ENCODE data around the gene LRRC8C.
"Not testable (repeated sequence)": the region's sequence is repeated elsewhere in the genome, so short reads cannot be mapped to it uniquely, and the experiment has no call there.

Gene LRRC8C

DNA sequence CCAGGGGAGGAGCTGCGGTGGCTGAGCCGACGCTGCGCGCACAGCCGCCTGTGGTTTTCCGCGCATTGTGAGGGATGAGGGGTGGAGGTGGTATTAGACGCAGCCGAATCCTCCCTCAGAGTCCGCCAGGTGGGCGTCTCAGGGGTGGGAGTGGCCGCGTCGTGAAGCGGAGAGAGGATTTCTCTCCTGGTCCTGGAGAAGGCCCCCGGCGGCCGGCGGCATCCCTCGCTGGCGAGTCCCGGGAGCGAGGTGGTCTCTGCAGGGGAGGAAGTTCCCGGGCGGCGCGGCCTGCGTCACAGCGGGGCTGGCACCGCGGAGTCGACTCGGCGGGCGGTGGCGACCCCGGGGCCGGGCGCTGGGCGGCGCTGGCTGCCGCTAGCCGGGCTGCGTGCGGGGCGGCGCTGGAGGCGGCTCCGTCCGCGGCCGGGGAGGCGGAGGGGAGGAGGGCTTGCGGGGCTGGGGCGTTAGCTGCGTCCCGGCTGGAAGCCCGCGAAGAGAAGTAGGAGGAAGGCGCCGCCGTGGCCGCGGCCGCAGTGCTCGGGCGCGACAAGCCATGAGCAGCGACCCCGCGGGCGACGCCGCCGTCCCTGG, at the start of gene LRRC8C:
LRRC8C (plus strand) TSS at position 464 of the 591 bp plus-strand sequence. CDS start 53,354 bp downstream, outside the sequence.
- DNase-seq = peak; percentile 70

DNA sequence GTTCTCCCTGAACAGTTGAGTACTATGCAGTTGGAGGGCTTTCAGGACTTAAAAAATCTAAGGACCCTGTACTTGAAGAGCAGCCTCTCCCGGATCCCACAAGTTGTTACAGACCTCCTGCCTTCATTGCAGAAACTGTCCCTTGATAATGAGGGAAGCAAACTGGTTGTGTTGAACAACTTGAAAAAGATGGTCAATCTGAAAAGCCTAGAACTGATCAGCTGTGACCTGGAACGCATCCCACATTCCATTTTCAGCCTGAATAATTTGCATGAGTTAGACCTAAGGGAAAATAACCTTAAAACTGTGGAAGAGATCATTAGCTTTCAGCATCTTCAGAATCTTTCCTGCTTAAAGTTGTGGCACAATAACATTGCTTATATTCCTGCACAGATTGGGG, 48.7 kb upstream of the LRRC8C start:
- no peak for DNase-seq

DNA sequence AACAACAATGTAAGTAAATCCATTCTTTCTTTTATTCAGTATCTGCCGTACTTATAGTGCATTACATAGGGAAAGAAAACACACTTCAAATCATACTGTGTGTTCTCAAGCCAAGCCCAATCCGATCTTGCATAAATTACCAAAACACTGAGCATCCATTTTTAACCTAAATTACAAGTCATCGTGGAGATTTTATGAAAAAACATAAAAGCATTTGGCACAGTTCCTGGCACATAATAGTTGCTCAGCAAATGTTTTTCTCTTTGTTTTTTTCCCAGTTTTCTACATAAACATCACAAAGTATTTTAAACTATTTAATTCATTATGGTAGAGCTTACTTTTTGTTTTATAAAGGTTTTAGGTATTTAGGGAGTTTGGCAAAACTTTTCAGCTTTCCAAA, 48.1 kb upstream of the LRRC8C start:
- DNase-seq = no peak

DNA sequence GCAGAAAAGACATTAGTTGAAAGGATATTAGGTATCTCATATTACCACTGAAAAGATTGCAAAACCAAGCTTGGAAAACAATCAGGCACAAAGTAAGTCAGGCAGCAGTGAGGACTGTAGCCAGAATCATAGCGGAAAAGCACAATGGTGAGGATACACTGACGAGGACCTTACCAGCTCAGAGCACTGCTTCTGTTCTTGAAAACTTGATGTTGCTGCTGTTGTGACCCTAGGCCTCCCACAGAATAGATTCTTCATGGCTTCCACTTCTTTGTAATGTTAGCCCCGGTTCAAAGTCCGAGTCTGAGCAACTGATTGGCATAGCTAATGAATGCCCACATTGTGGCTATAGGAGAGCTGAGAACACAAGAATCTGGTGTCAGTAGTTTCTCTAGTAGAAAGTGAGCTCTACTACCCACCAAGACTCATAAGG, 45.2 kb upstream of the LRRC8C start:
- DNase-seq = no peak

DNA sequence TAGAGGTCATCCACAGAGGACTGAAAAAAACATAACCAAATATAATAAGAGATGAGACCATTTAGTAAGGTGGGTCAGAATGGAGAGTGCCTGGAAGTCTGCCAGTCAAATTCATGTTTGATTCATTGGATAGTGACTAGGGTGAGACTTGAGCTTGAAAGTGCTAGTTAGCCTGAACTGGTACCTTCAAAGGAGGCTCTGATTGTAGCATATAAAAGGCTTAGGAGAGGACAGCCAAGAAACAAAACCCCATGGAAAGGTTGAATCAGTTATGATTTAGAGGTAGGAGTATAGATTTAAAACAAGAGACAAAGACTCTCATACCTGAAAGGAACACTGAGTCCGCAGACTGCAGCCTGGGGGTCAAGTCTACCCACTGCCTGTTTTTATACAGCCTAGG, 44.4 kb upstream of the LRRC8C start:
- DNase-seq = no peak

DNA sequence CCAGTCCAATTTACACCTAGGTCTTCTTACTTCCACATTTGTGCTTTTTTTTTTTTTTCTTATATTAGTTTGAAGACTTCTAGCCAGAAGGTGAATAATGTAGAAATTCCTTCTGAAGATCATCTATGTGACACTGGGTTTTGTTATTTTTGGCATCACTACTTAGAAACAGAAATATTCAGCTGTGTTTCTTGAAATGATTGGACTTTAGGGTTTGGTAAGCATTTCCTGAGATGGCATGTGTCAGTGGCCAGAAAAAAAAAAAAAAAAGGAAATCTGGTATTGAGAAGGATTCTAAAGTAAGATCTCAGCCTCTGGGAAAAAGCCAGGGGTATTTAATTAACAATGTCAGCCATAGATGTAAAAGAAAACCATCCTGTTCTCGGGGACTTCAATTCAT, 43.4 kb upstream of the LRRC8C start:
- no peak for DNase-seq

DNA sequence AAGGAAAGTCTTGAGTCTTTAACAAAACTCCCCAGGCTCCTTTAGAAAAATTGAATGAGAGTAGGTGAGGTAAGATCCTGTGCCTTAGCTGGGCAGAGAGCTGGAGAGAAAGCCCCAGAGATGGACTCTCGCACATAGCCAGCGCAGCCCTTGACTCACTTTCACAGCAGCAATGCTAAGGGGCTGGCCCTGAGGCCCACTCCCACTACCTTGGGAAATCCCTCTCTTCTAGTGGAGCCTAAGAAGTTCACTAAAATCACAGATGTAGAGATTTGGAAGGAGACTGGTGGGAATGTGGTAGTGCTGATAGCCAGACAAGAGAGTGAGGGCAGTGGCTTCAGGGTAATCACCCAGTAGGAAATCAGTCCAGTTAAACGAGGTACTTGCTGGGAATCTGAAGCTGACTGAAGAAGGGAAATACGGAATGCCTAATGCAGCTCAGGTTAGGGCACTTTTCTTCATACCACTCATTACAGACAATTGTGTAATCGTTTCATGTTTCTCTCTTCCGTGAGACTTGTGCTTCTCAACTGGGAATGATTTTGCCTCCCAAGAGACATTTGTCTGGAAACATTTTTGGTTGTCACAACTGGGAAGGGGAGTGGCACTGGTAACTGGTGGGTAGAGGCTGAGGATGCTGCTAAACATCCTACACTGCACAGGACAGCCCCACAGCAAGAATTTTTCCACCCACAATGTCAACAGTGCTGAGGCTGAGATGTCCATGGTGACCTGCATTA, 42.4 kb upstream of the LRRC8C start:
- no peak for DNase-seq

DNA sequence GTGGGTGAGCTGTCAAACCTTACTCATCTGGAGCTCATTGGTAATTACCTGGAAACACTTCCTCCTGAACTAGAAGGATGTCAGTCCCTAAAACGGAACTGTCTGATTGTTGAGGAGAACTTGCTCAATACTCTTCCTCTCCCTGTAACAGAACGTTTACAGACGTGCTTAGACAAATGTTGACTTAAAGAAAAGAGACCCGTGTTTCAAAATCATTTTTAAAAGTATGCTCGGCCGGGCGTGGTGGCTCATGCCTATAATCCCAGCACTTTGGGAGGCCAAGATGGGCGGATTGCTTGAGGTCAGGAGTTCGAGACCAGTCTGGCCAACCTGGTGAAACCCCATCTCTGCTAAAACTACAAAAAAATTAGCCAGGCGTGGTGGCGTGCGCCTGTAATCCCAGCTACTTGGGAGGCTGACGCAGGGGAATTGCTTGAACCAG, 40.0 kb upstream of the LRRC8C start:
- not testable (repeated sequence) for DNase-seq

DNA sequence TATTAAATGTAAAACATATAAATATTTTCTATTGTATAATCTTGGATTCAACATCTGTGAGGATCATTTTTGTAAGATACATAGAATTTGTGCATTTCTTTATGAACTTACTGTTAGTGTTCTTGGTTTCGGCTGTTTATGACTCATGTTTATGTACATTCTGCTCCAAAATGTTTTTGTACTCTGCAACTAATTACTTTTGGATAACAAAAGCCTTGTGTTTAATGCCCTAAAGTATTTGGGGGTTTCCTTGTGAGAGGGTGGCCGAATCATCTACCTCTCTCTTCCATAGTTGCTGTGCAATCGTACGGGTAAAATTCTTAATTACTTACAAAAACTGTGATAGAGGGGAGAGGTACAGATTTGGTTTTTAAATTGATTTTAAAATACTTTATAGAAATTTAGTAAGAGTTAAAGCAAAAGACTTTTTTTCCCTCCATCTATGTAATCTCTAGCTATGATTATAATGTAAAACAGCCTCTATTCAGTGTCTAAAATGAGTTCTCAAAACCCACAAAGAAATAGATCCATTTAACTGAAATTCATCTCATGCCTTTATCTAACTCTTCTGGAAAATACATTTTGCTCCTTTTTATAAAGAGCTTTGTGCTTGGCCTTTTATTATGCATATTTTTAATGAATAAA, 38.7 kb upstream of the LRRC8C start:
- DNase-seq = no peak

DNA sequence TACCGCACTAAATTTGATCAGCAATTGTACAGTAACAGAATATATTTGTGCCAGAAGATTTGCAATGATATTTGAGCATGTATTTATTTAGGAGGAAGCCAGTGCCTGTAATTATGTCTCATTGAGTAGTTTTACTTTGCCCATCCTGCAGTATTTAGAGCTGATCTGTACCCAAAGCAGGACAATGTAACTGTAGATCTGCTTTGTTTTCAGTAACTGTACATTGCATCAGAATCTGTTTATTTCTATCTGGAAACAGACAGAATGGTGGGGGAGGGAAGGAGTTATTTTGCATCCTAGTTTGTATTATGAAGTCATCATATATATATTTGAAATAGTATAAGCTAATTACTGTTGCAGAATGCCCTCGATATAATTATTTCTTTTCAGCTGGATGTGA, 36.2 kb upstream of the LRRC8C start:
- no peak for DNase-seq

DNA sequence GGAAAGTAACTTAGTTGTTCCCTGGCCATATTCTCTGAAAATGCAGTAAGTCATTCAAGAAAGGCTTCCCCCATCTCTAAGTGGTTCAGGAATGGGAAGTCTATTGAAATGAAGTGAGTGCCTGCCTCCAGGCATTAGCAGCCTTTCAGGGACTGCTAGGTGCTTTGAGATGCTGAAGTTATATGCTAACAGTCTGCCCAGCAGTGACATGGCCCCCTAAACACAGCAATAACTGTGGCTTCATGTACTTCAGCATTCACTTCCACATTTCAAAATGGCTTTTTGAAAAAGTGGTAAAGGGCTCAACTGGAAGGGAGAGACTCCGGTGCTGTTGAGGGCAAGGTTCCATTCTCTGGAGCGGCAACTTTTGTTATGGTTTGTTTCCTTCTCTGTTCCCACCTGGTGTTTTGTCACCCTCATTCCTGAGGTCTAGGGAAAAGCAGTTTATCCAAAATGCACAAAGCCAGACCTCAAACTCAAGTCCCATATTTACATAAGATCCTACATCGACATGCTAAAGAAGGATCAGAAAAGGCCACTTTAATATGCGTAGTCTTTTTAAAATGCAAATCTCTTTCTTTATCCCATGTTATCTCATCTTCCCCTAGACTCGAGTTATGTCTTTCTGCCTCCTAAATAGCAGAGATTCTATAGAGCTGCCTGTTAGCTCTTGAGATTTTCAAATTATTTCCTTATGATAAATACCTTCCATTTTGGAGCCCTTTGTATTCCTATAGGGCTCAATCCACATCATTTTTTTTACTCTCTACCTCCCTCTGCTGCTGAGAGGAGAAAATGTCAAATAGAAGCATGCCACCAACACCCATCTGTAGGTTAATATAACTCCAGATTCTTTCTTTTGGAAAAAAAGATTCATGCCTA, 34.2 kb upstream of the LRRC8C start:
- DNase-seq = no peak

DNA sequence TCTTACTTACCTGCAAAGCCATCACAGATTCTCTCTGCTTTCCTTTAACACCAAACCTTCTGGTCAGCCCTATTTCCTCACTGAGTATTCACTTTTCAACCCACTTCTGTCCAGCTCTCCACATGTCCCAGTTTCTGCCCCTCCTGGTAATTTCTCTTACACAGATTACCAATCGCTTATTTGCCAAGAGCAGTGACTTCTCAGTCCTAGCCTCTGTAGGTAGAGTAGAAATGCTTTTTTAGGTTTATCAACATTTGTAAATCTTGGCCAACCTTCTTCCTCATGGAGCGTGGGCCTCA, 33.6 kb upstream of the LRRC8C start:
- no peak for DNase-seq

DNA sequence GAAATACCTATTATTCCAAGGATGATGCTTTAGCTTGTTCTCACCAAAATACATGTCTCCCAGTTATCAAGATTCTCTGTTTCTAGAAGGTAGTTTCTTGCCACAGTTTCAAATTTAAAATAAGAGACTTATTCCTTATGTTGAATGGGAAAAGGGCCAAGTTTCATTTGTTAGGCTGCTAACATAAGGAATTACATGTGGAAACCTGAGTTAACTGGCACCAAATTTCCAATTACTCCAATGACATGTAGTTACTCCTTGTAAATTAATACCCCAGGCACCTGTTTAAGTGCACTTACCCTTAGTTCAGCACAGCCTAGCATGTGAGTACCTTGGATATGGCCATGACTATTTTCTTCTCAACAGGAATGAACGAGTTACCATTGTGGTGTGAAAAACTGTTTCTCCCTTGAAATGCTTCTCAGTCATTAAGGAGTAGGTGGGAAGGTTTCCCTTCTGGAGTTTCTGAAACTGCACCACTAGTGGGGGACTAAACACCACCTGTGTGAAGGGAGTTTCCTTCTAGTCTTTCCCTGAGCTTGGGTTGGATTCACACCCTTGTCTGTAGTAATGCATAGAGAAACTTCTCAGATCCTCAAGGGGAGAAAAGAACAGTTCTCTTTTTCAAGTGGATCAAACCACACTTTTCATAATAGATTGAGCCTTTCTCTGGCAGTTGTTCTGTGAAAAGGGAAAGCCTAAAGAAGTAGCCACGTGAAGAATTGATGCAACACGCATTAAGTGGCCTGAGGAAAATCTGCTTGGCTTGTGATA, 32.3 kb upstream of the LRRC8C start:
- no peak for DNase-seq

DNA sequence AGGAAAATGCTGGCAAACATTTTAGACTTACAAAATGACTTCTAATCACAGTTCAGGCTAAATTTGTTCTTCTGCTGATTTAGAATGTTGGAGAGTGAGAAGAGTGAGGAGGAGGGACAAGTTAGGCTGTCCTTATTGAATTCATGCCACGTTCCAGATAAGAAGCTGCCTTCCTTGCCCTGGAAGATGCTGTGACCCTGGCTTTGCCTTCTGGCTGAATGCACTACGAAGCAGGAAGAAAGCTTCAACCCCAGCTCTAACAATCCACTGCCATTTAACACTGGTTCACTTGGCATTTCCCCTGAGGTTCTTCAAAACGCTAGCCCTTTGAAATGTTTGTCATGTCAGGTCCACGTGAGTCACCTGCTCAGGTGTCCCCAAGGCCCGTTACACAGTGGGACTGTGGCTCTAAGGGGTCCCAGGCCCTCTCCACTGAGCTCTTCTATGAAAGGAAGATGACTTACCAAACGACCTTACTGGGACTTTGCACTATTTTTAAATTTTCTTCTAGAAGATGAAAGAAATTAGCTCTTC, 30.0 kb upstream of the LRRC8C start:
- DNase-seq = no peak

DNA sequence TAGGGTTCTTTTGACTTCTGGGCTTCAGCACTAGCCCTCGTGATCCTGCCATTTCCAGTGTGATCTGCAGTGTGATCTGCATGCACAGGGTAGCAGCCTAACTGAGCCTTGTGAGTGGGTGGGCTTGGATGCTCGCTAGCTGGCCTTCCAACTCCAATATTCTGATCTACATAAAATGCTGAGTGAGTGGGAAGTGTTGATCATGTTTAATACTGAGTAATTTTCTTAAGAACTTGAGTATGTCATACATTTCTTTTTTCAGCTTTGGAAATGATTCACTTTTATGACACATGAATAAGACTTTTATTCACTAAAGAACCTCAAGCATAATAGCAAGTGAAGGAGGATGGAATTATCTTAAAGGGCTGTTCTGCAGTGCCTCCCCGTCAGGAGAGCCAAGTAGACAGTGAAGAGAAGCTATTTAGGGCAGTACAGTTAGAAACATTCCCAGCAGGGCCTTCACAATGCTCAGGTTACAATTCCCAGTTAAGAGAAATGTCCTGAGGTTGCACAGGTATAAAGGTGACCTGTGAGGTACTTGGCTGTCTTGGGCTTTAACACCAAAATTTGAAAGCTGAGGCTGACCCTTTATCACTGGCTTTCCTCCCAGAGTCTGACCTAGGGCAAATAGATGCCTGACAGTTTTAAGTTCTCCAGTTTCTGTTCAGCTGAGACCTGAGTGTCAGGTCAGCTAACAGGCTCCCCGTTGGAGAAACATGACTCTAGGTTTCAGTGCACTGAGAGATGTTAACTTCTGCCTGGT, 29.1 kb upstream of the LRRC8C start:
- no peak for DNase-seq

DNA sequence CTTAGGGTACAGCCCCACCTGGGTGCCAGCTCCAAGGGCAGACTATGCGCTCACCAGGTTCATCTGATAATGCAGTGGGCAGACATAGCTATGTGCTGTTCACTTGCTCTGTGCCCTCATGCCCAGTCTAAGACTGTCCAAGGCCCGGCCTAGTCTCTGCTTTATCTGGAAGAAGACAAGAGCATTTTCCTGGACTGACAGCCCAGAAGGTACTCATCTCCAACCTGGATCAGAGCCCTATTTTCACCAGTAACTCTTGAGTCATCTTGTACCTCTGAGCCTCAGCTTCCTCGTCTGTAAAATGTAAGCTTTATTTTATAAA, 28.5 kb upstream of the LRRC8C start:
- no peak for DNase-seq

DNA sequence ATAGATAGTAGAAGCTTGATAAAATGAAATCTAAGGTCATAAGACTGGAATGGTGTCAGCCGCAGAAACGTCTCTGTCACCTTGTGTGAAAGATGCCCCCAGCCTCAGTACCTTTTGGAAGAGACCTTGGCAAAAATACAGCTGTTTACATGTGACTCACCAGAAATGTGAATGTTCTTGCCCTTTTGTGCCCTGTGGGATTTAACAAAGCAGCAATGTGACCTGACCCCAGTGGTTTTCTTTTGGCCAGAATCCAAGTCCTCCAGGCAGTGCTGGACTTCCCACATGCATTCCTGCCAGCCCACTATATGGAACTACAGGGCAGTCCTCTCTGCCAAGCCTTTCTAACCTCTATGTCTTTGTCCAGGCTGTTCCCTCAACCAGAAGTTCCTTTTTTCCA, 27.2 kb upstream of the LRRC8C start:
- no peak for DNase-seq

DNA sequence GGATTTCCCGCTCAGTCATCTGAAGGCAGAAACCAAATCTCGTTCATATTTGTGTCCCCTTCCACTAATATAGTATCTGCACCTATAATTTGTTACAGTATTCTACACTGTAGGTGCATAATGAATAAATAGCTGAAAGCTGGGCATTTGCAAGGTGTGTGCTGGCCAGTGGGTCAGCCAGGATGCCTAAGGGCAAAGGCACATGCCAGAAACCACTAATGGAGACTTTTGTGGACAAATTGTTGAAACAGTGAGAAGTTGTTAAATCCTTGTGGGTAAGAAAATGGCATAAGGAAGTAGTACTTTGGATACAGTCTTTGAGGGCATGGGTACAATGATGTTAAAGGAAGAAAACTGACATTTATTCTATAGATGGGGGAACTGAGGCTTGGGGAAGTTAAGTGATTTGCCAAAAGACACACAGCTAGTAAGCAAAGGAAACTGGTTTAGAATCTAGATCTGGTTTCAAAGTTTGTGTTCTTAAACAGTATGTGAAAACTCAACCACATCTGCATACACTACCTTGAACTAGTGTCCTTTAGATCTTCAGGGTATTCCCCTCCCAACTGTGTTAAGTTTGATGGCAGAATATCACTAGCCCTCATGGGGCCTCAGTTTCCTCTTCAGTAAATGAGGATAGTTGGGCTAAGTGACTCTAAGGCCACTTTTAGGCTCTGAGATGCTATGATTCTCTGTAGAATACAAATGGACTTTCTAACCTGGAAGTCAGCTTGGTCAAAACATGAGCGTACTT, 26.5 kb upstream of the LRRC8C start:
- no peak for DNase-seq

DNA sequence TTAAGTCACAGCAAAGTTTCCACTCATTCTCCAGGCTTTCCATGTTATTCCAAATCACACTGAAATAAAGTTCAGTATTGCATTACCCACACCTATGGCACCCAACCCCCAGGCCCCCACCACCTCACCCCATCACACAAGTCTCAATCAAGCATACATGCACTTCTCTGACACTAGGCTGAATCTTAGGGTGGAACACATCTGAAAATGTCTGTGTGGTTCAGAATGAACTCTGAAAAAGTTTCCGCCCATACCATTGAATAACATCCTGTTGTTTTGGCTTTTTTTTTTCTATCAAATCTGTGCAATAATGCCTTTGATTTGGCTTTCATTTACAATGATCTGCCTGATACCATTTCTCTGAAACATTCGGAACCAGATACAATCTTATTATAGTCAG, 25.8 kb upstream of the LRRC8C start:
- no peak for DNase-seq

DNA sequence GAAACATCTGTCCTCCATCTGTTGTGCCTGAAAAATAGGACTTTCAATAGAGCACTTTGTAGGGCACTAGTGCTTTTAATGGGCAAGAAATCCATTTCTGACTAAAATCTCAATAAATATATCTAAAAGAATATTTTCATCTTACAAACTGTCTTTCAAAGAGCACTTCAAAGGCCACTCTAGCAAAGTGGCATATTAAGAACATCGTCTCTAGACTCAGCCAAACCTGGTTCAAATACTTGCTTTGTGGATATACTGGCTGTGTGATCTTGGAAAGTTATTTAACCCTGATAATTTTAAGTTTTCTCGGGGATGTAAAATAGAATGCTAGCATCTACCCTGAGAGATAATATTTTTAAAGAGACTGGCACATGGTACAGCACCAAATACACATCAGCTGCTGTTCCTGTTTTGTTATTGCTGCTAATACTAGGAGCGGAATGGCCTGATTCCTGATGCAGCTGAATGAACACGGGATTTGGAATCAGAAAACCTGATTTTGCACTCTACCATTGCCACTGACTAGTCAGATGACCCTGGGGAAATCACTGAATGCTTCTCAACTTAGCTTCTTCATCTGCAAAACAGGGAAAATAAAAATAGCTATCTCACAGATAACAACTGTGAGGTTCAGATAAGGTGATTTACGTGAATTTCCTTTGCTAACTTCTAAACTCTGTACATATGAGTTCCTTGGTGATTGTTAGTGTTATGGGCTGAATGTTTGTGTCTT, 25.2 kb upstream of the LRRC8C start:
- no peak for DNase-seq
